Measurements from ENCODE around the gene HS3ST5.

- TF ChIP-seq, protein P1, sequence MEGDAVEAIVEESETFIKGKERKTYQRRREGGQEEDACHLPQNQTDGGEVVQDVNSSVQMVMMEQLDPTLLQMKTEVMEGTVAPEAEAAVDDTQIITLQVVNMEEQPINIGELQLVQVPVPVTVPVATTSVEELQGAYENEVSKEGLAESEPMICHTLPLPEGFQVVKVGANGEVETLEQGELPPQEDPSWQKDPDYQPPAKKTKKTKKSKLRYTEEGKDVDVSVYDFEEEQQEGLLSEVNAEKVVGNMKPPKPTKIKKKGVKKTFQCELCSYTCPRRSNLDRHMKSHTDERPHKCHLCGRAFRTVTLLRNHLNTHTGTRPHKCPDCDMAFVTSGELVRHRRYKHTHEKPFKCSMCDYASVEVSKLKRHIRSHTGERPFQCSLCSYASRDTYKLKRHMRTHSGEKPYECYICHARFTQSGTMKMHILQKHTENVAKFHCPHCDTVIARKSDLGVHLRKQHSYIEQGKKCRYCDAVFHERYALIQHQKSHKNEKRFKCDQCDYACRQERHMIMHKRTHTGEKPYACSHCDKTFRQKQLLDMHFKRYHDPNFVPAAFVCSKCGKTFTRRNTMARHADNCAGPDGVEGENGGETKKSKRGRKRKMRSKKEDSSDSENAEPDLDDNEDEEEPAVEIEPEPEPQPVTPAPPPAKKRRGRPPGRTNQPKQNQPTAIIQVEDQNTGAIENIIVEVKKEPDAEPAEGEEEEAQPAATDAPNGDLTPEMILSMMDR (IDR thresholded peaks at IDR 0.05): no peak
- TF ChIP-seq POLR2A (IDR thresholded peaks at IDR 0.05): no peak
Measured at GRCh38 chr6:114055349-114055748, 287.5 kb downstream of the HS3ST5 start.
